Right atrium auricular region (tissue), 2 donors: Measurements from ENCODE around the gene DYRK4. TPM values are rescaled to one million over a fixed set of nuclear protein-coding genes. Genes with fewer than 3 reads are reported as not detected.
A peak's percentile ranks its signal among the peaks of the same experiment; 100 is the strongest.

Experiments
- DNase-seq: peaks from one replicate; pipeline ENCODE4 v3.0.0-alpha.2; 2019; ENCODE audit warnings: low spot score
- H3K27ac ChIP-seq, 2 donors: fragments of 200-600 bp; sonication (generic); 1 replicate in 1 of 2; 2 replicates in 1 of 2; pipeline ENCODE4 v1.5.1; 2016 to 2019
- H3K27me3 ChIP-seq, 2 donors: fragments of 200-600 bp; sonication (generic); one replicate each; pipeline versions ENCODE4 v1.5.1 to v1.6.0; 2017 to 2019
- H3K36me3 ChIP-seq: fragments of 200-600 bp; sonication (generic); one replicate; pipeline ENCODE4 v1.5.1; 2016
- H3K4me1 ChIP-seq, 2 donors: fragments of 200-600 bp; sonication (generic); one replicate each; pipeline versions ENCODE4 v1.5.1 to v1.6.0; 2017 to 2019
- H3K4me3 ChIP-seq, 2 donors: fragments of 200-600 bp; sonication (generic); 1 replicate in 1 of 2; 2 replicates in 1 of 2; pipeline ENCODE4 v1.5.1; 2017 to 2019; ENCODE audit warnings: mild to moderate bottlenecking in 1 of 2, moderate library complexity in 1 of 2
- H3K9me3 ChIP-seq, 2 donors: fragments of 200-600 bp; sonication (generic); one replicate each; pipeline ENCODE4 v1.5.1; 2019
- CTCF ChIP-seq, 2 donors: fragments of 200-600 bp; sonication (generic); IDR thresholded peaks; one replicate each; pipeline ENCODE4 v1.5.1; 2019; ENCODE audit warnings: antibody characterized with exemption in 2 of 2
- total RNA-seq, 2 donors: library from RNA; depleted of rRNA; stranded (reverse); fragments of >200 nt; gene quantifications; one replicate each; pipeline ENCODE4 v1.1.0, GENCODE V29; 2016

Gene DYRK4
- total RNA-seq, 2 donors from 2014 or later, result 31.7 to 41.1 TPM

- DNase-seq, result no peak
- no peaks in the 10 kb centered on the region for H3K4me1 ChIP-seq
- H3K27me3 ChIP-seq, result no peaks in the 10 kb centered on the region
- H3K4me3 ChIP-seq, result no peak overlapping the region
- H3K27ac ChIP-seq, result no peak overlapping the region
- no peaks in the 10 kb centered on the region for H3K36me3 ChIP-seq
- no peaks in the 10 kb centered on the region for H3K9me3 ChIP-seq
- no peak for TF ChIP-seq CTCF (IDR thresholded peaks at IDR 0.05)
Measured at GRCh38 chr12:4580281-4580688, 18.3 kb downstream of the DYRK4 start.

GRCh38 chr12:4584281-4584680 is 22.3 kb downstream of the DYRK4 start:
- Histone ChIP-seq H3K4me1 (no peaks in the 10 kb centered on the region), H3K36me3 (no peaks in the 10 kb centered on the region), H3K9me3 (no peaks in the 10 kb centered on the region), H3K27ac (no peak overlapping the region), H3K4me3 (no peak overlapping the region), H3K27me3 (no peaks in the 10 kb centered on the region)
- no peak for TF ChIP-seq CTCF (IDR thresholded peaks at IDR 0.05)
- DNase-seq, result no peak

DNA sequence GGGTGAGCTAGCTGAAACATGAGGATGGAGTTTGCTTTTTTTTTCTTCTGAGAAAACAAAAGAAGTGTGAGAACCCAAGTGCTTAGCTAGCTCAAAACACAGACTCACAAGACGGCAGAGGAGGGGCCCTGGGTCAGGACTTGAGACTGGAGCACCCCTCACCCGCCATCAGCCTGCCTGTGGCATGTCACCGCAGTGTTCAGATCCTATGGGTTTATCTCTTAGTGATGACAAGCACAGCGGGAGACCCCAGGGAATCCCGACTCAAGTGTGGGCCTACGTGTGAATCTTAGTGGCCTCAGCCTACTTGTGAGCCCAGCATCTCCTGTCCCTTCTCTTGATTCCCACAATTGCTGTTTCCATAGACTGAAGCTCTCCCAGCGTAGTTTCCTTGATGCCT is 22.9 kb downstream of the DYRK4 start:
- Histone ChIP-seq H3K9me3 (no peaks in the 10 kb centered on the region), H3K27ac (no peak overlapping the region), H3K4me1 (no peaks in the 10 kb centered on the region), H3K27me3 (no peaks in the 10 kb centered on the region), H3K4me3 (no peak overlapping the region), H3K36me3 (no peaks in the 10 kb centered on the region)
- DNase-seq, result peak; percentile 32
- no peak for TF ChIP-seq CTCF (IDR thresholded peaks at IDR 0.05)

DNA sequence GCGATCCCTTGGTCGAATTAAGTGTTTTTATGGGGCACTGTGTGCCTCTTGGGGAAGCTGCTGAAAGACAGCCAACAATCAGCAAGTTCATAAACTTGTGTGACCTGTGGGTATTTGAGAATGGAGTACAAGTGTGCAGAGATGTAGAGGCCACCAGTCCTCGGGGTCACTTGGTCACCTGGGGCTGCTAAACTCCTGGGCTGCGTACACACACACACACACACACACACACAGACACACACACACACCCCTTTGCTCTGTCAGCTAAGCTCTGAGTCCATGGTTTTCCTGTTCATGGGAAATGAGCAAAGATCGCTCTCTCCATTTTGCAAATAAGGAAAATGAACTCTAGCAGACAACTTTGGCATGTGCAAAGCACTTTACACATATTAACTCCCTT is 24.5 kb downstream of the DYRK4 start:
- no peak for TF ChIP-seq CTCF (IDR thresholded peaks at IDR 0.05)
- H3K27ac ChIP-seq, result no peak overlapping the region
- H3K36me3 ChIP-seq, result no peaks in the 10 kb centered on the region
- H3K4me3 ChIP-seq, result no peak overlapping the region
- H3K4me1 ChIP-seq, result no peaks in the 10 kb centered on the region
- H3K27me3 ChIP-seq, result no peaks in the 10 kb centered on the region
- no peaks in the 10 kb centered on the region for H3K9me3 ChIP-seq
- peak; percentile 18 for DNase-seq

GRCh38 chr12:4587108-4587507 is 25.1 kb downstream of the DYRK4 start:
- Histone ChIP-seq H3K27me3 (no peaks in the 10 kb centered on the region), H3K4me3 (no peak overlapping the region), H3K4me1 (no peaks in the 10 kb centered on the region), H3K27ac (no peak overlapping the region), H3K36me3 (no peaks in the 10 kb centered on the region), H3K9me3 (no peaks in the 10 kb centered on the region)
- TF ChIP-seq CTCF (IDR thresholded peaks at IDR 0.05), result no peak
- DNase-seq, result peak; percentile 26

GRCh38 chr12:4588916-4589315 is 26.9 kb downstream of the DYRK4 start:
- H3K36me3 ChIP-seq, result no peaks in the 10 kb centered on the region
- no peaks in the 10 kb centered on the region for H3K27me3 ChIP-seq
- no peaks in the 10 kb centered on the region for H3K4me1 ChIP-seq
- H3K27ac ChIP-seq, result no peak overlapping the region
- DNase-seq, result no peak
- no peak for TF ChIP-seq CTCF (IDR thresholded peaks at IDR 0.05)
- no peaks in the 10 kb centered on the region for H3K9me3 ChIP-seq
- H3K4me3 ChIP-seq, result no peak overlapping the region
